GM12874 (cell line): ENCODE measurements around the gene LRRC9.

Source experiments
- CTCF ChIP-seq: IDR thresholded peaks from 2 replicates; pipeline ENCODE4 v1.5.1; 2011; ENCODE audit warnings: low read depth, mild to moderate bottlenecking, control low read depth, low read length, moderate library complexity; ENCODE audit not compliant: insufficient read depth

Gene LRRC9

DNA sequence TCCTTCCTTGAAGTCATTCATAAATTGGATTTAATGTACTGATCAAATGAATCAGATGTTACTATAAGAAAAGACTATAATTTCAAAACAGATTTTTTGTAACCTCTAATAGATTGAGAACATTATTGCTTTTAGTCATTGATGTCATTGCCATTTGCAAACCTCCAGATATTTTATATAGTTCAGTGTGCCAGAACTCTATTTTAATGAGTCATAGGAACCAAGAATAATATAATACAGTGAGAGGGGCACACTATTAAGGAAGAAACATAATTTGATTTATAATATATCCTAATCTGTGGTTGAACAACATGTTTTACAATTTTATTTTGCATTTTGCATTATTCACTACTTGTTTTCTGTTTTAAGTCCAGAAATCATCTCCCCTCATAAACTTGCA lies 78.0 kb downstream of the LRRC9 start:
- no peak for TF ChIP-seq CTCF

GRCh38 chr14:59998564-59998963 lies 78.6 kb downstream of the LRRC9 start:
- TF ChIP-seq CTCF: no peak

DNA sequence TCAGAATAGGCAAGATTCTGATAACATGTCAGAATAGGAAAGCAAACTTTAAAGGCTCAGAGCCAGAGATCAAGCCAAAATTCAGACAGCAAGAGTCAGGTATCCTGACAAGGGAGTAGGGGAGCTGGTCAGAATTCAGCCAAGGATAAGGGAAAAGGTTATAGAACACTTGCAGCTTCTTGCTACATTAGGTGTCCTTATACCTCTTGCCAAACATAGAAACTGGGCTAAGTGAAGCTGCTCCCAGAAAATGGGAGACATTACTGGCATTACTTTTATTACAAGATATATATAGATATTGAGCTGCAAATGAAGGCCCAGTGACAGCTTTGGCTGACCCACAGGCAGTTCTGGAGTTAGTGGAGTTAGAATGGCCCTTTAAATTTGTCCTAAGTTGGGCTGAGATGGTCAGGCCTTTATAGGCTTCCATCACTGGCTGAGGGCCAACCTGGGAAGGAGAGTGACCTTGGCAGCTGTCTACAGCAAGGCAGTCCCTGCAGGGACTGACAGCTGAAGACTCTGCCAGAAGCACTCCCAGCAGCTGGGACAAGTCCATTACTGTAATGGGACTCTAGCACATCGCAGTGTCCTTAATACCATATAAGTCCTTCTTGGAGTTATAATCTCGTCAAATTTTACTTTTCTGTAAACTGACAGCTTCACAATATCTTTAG lies 83.0 kb downstream of the LRRC9 start:
- no peak for TF ChIP-seq CTCF

DNA sequence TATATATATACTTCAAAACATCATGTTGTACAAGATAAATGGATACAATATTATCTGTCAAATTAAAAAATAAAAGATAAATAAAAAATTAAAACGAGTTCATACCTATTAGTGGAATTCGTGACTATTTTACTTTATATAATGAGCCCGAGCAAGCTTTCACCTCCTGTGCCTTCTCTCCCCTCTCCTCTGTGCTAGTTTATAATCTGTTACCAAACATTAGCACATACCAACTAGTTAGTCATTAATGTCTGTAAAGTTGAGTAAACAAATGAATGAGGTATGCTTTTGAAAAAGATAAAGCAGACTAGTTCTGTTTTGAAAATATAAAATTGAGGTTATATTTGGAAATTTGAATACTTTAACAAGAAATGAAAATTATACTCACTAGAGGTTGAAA lies 84.0 kb downstream of the LRRC9 start:
- no peak for TF ChIP-seq CTCF

DNA sequence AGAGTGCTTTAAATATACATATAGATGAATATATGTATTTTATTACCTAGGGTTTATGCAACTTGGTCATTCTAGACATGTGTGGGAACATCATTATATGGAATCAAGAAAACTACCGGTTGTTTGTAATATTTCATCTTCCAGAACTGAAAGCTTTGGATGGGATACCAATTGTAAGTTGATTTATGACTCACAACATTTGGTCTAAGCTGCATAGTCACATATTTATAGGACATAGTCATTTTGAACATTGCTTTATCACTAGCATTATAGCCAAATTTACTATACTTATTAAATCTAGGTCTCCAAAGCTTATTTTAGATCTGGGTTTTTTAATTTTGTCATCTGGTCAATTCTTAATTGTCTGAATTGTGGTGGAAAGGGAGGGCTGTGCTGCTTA lies 88.1 kb downstream of the LRRC9 start:
- TF ChIP-seq CTCF: no peak

DNA sequence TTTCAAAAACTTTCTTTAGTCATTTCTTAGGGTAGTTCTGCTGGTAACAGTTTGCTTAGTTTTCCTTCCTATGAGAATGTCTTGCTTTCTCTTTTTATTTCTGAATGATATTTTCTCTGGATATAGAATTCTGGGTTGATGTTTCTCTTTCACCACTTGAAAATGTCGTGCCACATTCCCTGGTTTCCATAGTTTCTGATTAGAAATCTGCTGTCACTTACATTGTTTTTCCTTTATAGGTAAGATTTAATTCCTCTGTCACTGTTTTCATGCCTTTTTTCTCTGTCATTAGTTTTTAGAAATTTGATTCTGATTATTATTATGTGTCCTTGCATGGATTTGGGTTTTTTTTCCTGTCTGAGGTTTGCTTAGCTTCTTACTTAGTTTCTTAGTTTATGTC lies 94.5 kb downstream of the LRRC9 start:
- TF ChIP-seq CTCF: no peak

DNA sequence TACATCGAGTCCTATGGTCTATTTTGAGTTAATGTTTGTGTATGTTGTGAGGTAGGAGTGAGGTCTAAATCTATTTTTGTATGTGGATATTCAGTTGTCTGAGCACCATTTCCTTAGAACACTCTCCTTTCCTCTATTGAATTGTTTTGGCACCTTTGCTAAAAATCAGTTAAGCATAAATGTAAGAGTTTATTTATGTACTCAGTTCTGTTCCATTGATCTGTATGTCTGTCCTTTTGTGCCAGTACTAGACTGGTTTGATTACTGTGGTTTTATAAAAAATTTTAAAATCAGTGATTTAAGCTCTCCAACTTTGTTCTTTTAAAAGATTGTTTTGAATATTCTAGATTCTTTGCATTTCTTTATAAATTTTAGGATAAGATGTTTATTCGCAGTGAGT lies 101.7 kb downstream of the LRRC9 start:
- TF ChIP-seq CTCF: no peak
